A549 (cell line): Measurements from ENCODE around the gene BEAN1. TPM values are rescaled to one million over a fixed set of nuclear protein-coding genes. Genes with fewer than 3 reads are reported as not detected.

Source experiments
- ATAC-seq, 2 experiments: fragments of 200-7000 bp in 1 of 2; fragments of >200 bp in 1 of 2; cut with Nextera tagmentation in 1 of 2; cut with Tn5 transposase in 1 of 2; 3 replicates each; pipeline versions ENCODE4 v1.8.0 to v1.9.1; 2018 to 2020; ENCODE audit warnings: mild to moderate bottlenecking in 1 of 2, moderate library complexity in 1 of 2
- CTCF ChIA-PET: fragments of 300-600 bp; sonication (Branson Sonifier 250); formaldehyde crosslinking; extraction: SDS; loops from one replicate; lab custom pipeline; 2021; ENCODE audit warnings: antibody characterized with exemption, inconsistent platforms; lab: Yijun Ruan, JAX
- POLR2A ChIA-PET: fragments of 350-600 bp; formaldehyde crosslinking; extraction: SDS; loops from one replicate; lab custom pipeline; 2021; ENCODE audit warnings: antibody characterized with exemption, inconsistent platforms; lab: Yijun Ruan, JAX
- DNase-seq, 2 experiments: peaks; one replicate each; pipeline versions ENCODE4 v3.0.0 to v3.0.0-alpha.2; 2011 to 2016; ENCODE audit warnings: low read depth in 1 of 2, low spot score in 1 of 2
- FAIRE-seq: peaks from 2 replicates; lab custom pipeline; 2011; peaks lifted over from hg19 to GRCh38; lab: Jason Lieb, UNC
- H3K27ac ChIP-seq, 2 experiments: fragments of >200 bp; sonication (Bioruptor Twin); formaldehyde crosslinking; 3 replicates each; pipeline ENCODE4 v1.5.1; 2016 to 2017
- H3K4me1 ChIP-seq: fragments of >200 bp; sonication (Bioruptor Twin); formaldehyde crosslinking; 3 replicates; pipeline ENCODE4 v1.6.1; 2016
- H3K4me2 ChIP-seq: fragments of >200 bp; sonication (Bioruptor Twin); formaldehyde crosslinking; 3 replicates; pipeline ENCODE4 v1.6.1; 2016
- H3K4me3 ChIP-seq: fragments of >200 bp; sonication (Bioruptor Twin); formaldehyde crosslinking; 3 replicates; pipeline ENCODE4 v1.5.1; 2016
- H3K9me3 ChIP-seq: fragments of >200 bp; sonication (Bioruptor Twin); formaldehyde crosslinking; 3 replicates; pipeline ENCODE4 v1.6.1; 2016
- CBX2 ChIP-seq: fragments of 200-600 bp; sonication (generic); IDR thresholded peaks from 2 replicates; pipeline ENCODE4 v1.6.1; 2016; ENCODE audit warnings: low read depth, mild to moderate bottlenecking, borderline replicate concordance
- CBX8 ChIP-seq: fragments of 200-600 bp; sonication (generic); IDR thresholded peaks from 2 replicates; pipeline ENCODE4 v1.6.1; 2016
- CEBPB ChIP-seq, 2 experiments: fragments of >200 bp in 1 of 2; sonication (Bioruptor Twin) in 1 of 2; formaldehyde crosslinking in 1 of 2; IDR thresholded peaks; 2 replicates each; pipeline ENCODE4 v1.6.1; 2012 to 2016
- FOXS1 ChIP-seq: fragments of 250-450 bp; sonication (Bioruptor Pico); IDR thresholded peaks from 2 replicates; pipeline ENCODE4 v1.5.0; 2020; ENCODE audit warnings: mild to moderate bottlenecking, moderate library complexity
- HDAC2 ChIP-seq: fragments of 200-600 bp; sonication (generic); IDR thresholded peaks from 2 replicates; pipeline ENCODE4 v1.6.1; 2016
- HMGXB4 ChIP-seq: fragments of 250-450 bp; sonication (Bioruptor Pico); IDR thresholded peaks from 2 replicates; pipeline ENCODE4 v1.5.0; 2021; ENCODE audit warnings: mild to moderate bottlenecking, moderate library complexity, borderline replicate concordance
- HOXA7 ChIP-seq: fragments of 250-450 bp; sonication (Bioruptor Pico); IDR thresholded peaks from 2 replicates; pipeline ENCODE4 v1.5.0; 2020; ENCODE audit warnings: mild to moderate bottlenecking, moderate library complexity
- JUNB ChIP-seq: fragments of >200 bp; sonication (Bioruptor Twin); formaldehyde crosslinking; IDR thresholded peaks from 2 replicates; pipeline ENCODE4 v1.6.1; 2016
- MAFK ChIP-seq: fragments of 450-650 bp; IDR thresholded peaks from 2 replicates; pipeline ENCODE4 v1.6.1; 2014; ENCODE audit not compliant: partially characterized antibody
- MAX ChIP-seq: IDR thresholded peaks from 2 replicates; pipeline ENCODE4 v1.6.1; 2012
- MAZ ChIP-seq: fragments of 150-350 bp; IDR thresholded peaks from 2 replicates; pipeline ENCODE4 v1.6.1; 2014; ENCODE audit warnings: antibody characterized with exemption, low read depth, low read length, borderline replicate concordance
- MYC ChIP-seq: IDR thresholded peaks from 2 replicates; pipeline ENCODE4 v1.6.1; 2012; ENCODE audit warnings: mild to moderate bottlenecking, inconsistent platforms, low read length, improper control_type of control experiment, borderline replicate concordance
- NPAS2 ChIP-seq: fragments of 250-450 bp; sonication (Bioruptor Pico); IDR thresholded peaks from 2 replicates; pipeline ENCODE4 v1.8.0; 2022; ENCODE audit warnings: mild to moderate bottlenecking, moderate library complexity, borderline replicate concordance
- NR3C1 ChIP-seq: fragments of >200 bp; sonication (Bioruptor Twin); formaldehyde crosslinking; IDR thresholded peaks from 3 replicates; pipeline ENCODE4 v1.6.1; 2017
- PBX3 ChIP-seq: IDR thresholded peaks from 2 replicates; pipeline ENCODE4 v1.6.1; 2012
- RAD21 ChIP-seq, 2 experiments: fragments of >200 bp in 1 of 2; sonication (Bioruptor Twin) in 1 of 2; formaldehyde crosslinking in 1 of 2; IDR thresholded peaks in 1 of 2; conservative IDR thresholded peaks in 1 of 2; 2 replicates in 1 of 2; 3 replicates in 1 of 2; pipeline ENCODE4 v1.6.1; 2012 to 2018; ENCODE audit warnings: inconsistent platforms in 1 of 2
- RCOR1 ChIP-seq: fragments of 150-350 bp; IDR thresholded peaks from 2 replicates; pipeline ENCODE4 v1.6.1; 2014; ENCODE audit warnings: antibody characterized with exemption, low read length, low read depth
- REST ChIP-seq: fragments of 200-600 bp; sonication (generic); IDR thresholded peaks from 2 replicates; pipeline ENCODE4 v1.6.1; 2016; ENCODE audit warnings: antibody characterized with exemption, mild to moderate bottlenecking, moderate library complexity
- SMC3 ChIP-seq: fragments of >200 bp; sonication (Bioruptor Twin); formaldehyde crosslinking; IDR thresholded peaks from 3 replicates; pipeline ENCODE4 v1.6.1; 2018; ENCODE audit warnings: inconsistent platforms
- TFCP2L1 ChIP-seq: fragments of 250-450 bp; sonication (Bioruptor Pico); IDR thresholded peaks from 2 replicates; pipeline ENCODE4 v1.5.0; 2021; ENCODE audit warnings: mild to moderate bottlenecking
- WGBS: methylation state at CpG from one replicate; pipeline ENCODE4 v1.1.6; 2017; ENCODE audit errors: missing lambda C conversion rate; 5-methylcytosine and 5-hydroxymethylcytosine counted together
- polyA plus RNA-seq, 4 experiments: library from polyadenylated mRNA; depleted of rRNA in 3 of 4; stranded (reverse); fragments of >200 nt; fragmentation: RNase III in 1 of 4; extraction: RNeasy Plus Mini Kit Qiagen cat#74134 plus additional on column Dnase treatment in 1 of 4; gene quantifications; 2 replicates in 3 of 4; 3 replicates in 1 of 4; pipeline ENCODE4 v1.2.3, GENCODE V29; 2011 to 2017

The BEAN1 gene
- polyA plus RNA-seq, 2 of the 4 experiments (the other 2 are of a cell fraction): 0.98 to 1.7 TPM

GRCh38 chr16:66467611-66468010 is 40.5 kb downstream of the BEAN1 start:
- no peaks in the 10 kb centered on the region for H3K9me3 ChIP-seq
- no peak overlapping the region for H3K4me2 ChIP-seq
- ChIA-PET CTCF (interaction anchor here (0.9 to 2.4 kb wide), 6 partner anchors 9 to 61 kb away, joined by 3 to 11 read pairs (median 4); no protein-coding TSS in a partner anchor), POLR2A (no interaction called here)
- no peak for DNase-seq
- H3K27ac ChIP-seq: no peak overlapping the region
- H3K4me3 ChIP-seq: no peak overlapping the region
- TF ChIP-seq MAX (no peak), HDAC2 (no peak), NPAS2 (CRISPR knock-in tag) (no peak), MAZ (no peak), MAFK (no peak), HOXA7 (CRISPR knock-in tag) (no peak), JUNB (no peak)
- 89% methylated on average over 4 of the region's 5 CpGs for WGBS
- no peak for ATAC-seq
- H3K4me1 ChIP-seq: no peaks in the 10 kb centered on the region
- no peak for FAIRE-seq

- Histone ChIP-seq H3K27ac (no peak overlapping the region), H3K4me1 (no peaks in the 10 kb centered on the region), H3K9me3 (no peaks in the 10 kb centered on the region), H3K4me2 (no peak overlapping the region), H3K4me3 (no peak overlapping the region)
- FAIRE-seq: no peak
- ChIA-PET POLR2A (no interaction called here), CTCF (interaction anchor here (0.6 to 2.4 kb wide), 14 partner anchors 8 to 137 kb away, joined by 3 to 11 read pairs (median 4); no protein-coding TSS in a partner anchor)
- 55% methylated on average over 9 of the region's 11 CpGs for WGBS
- TF ChIP-seq RAD21 (conservative IDR thresholded peaks at IDR 0.05 in 1 of 2, IDR thresholded peaks at IDR 0.05 in 1 of 2): no peak
- no peak for TF ChIP-seq CEBPB (IDR thresholded peaks at IDR 0.05)
- TF ChIP-seq HDAC2: no peak
- ATAC-seq: no peak
- DNase-seq: no peak
Observed at GRCh38 chr16:66468321-66468965, 41.3 kb downstream of the BEAN1 start.

GRCh38 chr16:66469291-66469946 is 42.3 kb downstream of the BEAN1 start:
- POLR2A ChIA-PET: no interaction called here
- no peak overlapping the region for H3K4me3 ChIP-seq
- TF ChIP-seq SMC3 (no peak), FOXS1 (CRISPR knock-in tag) (no peak), HMGXB4 (no peak), REST (no peak), NR3C1 (no peak), RCOR1 (no peak), PBX3 (no peak), MYC (no peak), RAD21 (conservative IDR thresholded peaks at IDR 0.05 in 1 of 2, IDR thresholded peaks at IDR 0.05 in 1 of 2) (no peak), TFCP2L1 (CRISPR knock-in tag) (no peak), CBX8 (no peak), CBX2 (no peak), MAZ (no peak)
- TF ChIP-seq, all 56 proteins: peak for 0
- CTCF ChIA-PET: interaction anchor here (0.7 to 2.4 kb wide), 9 partner anchors 10 to 136 kb away, joined by 3 to 11 read pairs (median 4); no protein-coding TSS in a partner anchor
- 0 out of 3 replicates have a peak, but pooled peaks cover 5% of the 10 kb centered on the region for H3K4me1 ChIP-seq
- ATAC-seq (no peak), DNase-seq (no peak), FAIRE-seq (no peak)
- no peak overlapping the region for H3K4me2 ChIP-seq
- H3K27ac ChIP-seq: no peak overlapping the region
- 90% methylated on average over 16 of the region's 26 CpGs for WGBS
- H3K9me3 ChIP-seq: no peaks in the 10 kb centered on the region
